ENCODE measurements around the gene HCCS. TPM values are rescaled to one million over a fixed set of nuclear protein-coding genes. Genes with fewer than 3 reads are reported as not detected.

The HCCS gene
- total RNA-seq (2012; rRNA removed), result 17.0 and 17.2 TPM in 2 replicates

- Histone ChIP-seq H3K9me3 (replicated peaks; ENCODE audit: low read length) (no peaks in the 10 kb centered on the region), H3K4me3 (ENCODE audit: low read length) (peak within 1 kb of the TSS; percentile 86)
Measured at GRCh38 chrX:11111037-11111851, at the start of gene HCCS. Gene HCCS (plus strand): TSS chrX:11111332. CDS start chrX:11112061, 729 bp downstream.

GRCh38 chrX:11064276-11064675 lies 46.9 kb upstream of the HCCS start:
- Histone ChIP-seq H3K9me3 (replicated peaks; ENCODE audit: low read length) (no peaks in the 10 kb centered on the region), H3K4me1 (ENCODE audit: control insufficient read depth, insufficient read depth, low read length) (peaks cover 46% of the 10 kb centered on the region), H3K9ac (ENCODE audit: low read depth, low read length) (peak overlapping the region; percentile 33), H3K27me3 (ENCODE audit: control insufficient read depth, insufficient read depth, low read length) (no peaks in the 10 kb centered on the region), H3K4me2 (ENCODE audit: low read length) (peak overlapping the region; percentile 73), H3K4me3 (ENCODE audit: low read length) (no peak overlapping the region), H3K36me3 (ENCODE audit: insufficient read depth, low read length) (no peaks in the 10 kb centered on the region)

More at GRCh38 chrX:11111037-11111851, at the start of gene HCCS:
- peaks cover 21% of the 10 kb centered on the region for H3K4me1 ChIP-seq (ENCODE audit: control insufficient read depth, insufficient read depth, low read length)
- H3K27me3 ChIP-seq (ENCODE audit: control insufficient read depth, insufficient read depth, low read length), result no peaks in the 10 kb centered on the region
- H3K4me2 ChIP-seq (ENCODE audit: low read length), result peak within 1 kb of the TSS; percentile 83
- H3K9ac ChIP-seq (ENCODE audit: low read depth, low read length), result peak within 1 kb of the TSS; percentile 97
- peaks cover 13% of the 10 kb centered on the region for H3K36me3 ChIP-seq (ENCODE audit: insufficient read depth, low read length)

DNA sequence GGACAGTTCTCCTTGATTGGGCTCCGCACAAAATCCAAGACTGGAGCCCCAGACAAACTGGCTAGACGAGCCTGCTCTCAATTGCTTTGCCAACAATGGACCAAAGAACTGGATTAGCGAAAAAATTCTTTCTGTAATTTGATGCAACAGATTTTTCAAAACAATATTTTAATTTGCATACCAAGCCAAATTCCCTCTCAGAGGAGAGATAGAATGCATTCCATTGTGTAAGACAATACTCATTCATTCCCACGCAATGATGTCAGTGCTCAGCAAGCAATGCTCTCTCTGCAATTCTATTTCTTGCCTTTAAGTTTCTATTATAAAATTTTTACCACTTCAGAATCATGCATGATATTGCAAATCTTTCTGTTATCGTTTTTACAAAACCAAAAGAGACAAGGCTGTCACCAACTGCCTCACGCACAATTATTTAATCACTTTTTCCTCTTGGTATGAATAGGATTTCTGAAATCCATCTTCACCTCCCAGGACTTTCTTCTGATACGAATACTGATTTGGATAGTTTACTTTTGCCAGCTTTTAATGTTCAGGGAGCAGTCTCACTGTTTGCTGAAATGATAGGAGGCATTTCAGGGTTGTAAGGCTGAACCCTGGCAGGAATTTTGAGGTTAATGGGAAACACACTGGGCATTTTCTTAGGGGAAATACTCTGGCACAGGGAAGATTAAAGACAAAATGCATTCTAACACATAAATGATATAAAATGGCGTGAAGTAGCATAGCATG lies 46.1 kb upstream of the HCCS start:
- Histone ChIP-seq H3K27me3 (ENCODE audit: control insufficient read depth, insufficient read depth, low read length) (no peaks in the 10 kb centered on the region), H3K9ac (ENCODE audit: low read depth, low read length) (peak overlapping the region; percentile 79), H3K4me2 (ENCODE audit: low read length) (peak overlapping the region; percentile 79), H3K4me3 (ENCODE audit: low read length) (peak overlapping the region; percentile 53), H3K4me1 (ENCODE audit: control insufficient read depth, insufficient read depth, low read length) (peaks cover 40% of the 10 kb centered on the region), H3K36me3 (ENCODE audit: insufficient read depth, low read length) (no peaks in the 10 kb centered on the region), H3K9me3 (replicated peaks; ENCODE audit: low read length) (no peaks in the 10 kb centered on the region)

GRCh38 chrX:11066812-11067211 lies 44.3 kb upstream of the HCCS start:
- Histone ChIP-seq H3K4me1 (ENCODE audit: control insufficient read depth, insufficient read depth, low read length) (peaks cover 26% of the 10 kb centered on the region), H3K4me2 (ENCODE audit: low read length) (no peak overlapping the region), H3K36me3 (ENCODE audit: insufficient read depth, low read length) (no peaks in the 10 kb centered on the region), H3K4me3 (ENCODE audit: low read length) (no peak overlapping the region), H3K27me3 (ENCODE audit: control insufficient read depth, insufficient read depth, low read length) (no peaks in the 10 kb centered on the region), H3K9me3 (replicated peaks; ENCODE audit: low read length) (no peaks in the 10 kb centered on the region), H3K9ac (ENCODE audit: low read depth, low read length) (peak overlapping the region; percentile 24)

DNA sequence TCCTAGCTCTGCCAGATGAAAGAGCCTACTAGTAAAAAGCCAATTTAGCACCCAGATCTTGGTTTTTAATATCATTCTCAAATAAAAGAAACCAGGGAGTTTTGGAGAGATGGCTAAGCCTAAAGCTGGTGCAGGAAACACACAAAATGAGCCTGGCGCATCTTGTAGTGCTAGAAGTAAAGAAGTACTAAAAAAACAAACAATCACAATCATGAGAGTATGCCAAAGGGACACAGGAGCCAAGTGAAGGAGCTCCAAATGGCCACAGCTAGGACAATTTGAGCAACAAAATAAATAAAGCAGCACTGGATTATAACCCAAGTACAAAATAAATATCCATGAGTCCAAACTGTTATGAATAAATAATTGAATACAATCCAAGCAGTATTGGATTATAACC lies 37.8 kb upstream of the HCCS start:
- H3K4me3 ChIP-seq (ENCODE audit: low read length), result no peak overlapping the region
- H3K36me3 ChIP-seq (ENCODE audit: insufficient read depth, low read length), result no peaks in the 10 kb centered on the region
- no peaks in the 10 kb centered on the region for H3K4me1 ChIP-seq (ENCODE audit: control insufficient read depth, insufficient read depth, low read length)
- H3K9me3 ChIP-seq (replicated peaks; ENCODE audit: low read length), result no peaks in the 10 kb centered on the region
- H3K9ac ChIP-seq (ENCODE audit: low read depth, low read length), result no peak overlapping the region
- H3K4me2 ChIP-seq (ENCODE audit: low read length), result no peak overlapping the region
- H3K27me3 ChIP-seq (ENCODE audit: control insufficient read depth, insufficient read depth, low read length), result no peaks in the 10 kb centered on the region

DNA sequence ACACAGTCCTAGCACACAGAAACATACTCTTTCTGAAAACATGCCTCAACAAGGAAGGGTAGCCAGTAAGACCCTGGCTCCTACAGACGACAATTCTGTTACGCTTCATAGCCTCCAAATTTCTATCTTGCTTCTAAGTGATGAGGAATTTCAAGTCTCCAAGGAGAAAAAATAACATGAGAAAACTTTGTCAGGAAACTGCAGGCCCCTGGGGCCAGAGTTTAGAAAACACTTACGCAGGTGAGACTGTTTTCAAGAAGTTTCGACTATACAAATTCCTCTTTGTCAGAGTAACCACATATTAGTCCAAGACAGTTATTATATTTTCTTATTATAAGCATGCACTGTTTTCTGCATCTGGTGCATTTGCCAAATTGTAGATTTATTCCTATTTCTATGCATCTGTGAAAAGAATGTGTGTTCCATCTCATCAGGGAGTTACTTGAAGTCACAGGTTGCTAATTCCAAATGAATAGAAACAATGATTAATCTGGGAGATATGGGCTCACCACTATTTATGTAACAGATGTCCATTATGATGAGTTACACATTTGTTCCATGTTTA lies 30.3 kb upstream of the HCCS start:
- no peaks in the 10 kb centered on the region for H3K36me3 ChIP-seq (ENCODE audit: insufficient read depth, low read length)
- H3K4me1 ChIP-seq (ENCODE audit: control insufficient read depth, insufficient read depth, low read length), result no peaks in the 10 kb centered on the region
- H3K9me3 ChIP-seq (replicated peaks; ENCODE audit: low read length), result no peaks in the 10 kb centered on the region
- H3K9ac ChIP-seq (ENCODE audit: low read depth, low read length), result no peak overlapping the region
- H3K4me2 ChIP-seq (ENCODE audit: low read length), result no peak overlapping the region
- no peak overlapping the region for H3K4me3 ChIP-seq (ENCODE audit: low read length)
- no peaks in the 10 kb centered on the region for H3K27me3 ChIP-seq (ENCODE audit: control insufficient read depth, insufficient read depth, low read length)

- Histone ChIP-seq H3K36me3 (ENCODE audit: insufficient read depth, low read length) (no peaks in the 10 kb centered on the region), H3K9ac (ENCODE audit: low read depth, low read length) (no peak overlapping the region), H3K4me3 (ENCODE audit: low read length) (no peak overlapping the region), H3K4me2 (ENCODE audit: low read length) (no peak overlapping the region), H3K9me3 (replicated peaks; ENCODE audit: low read length) (no peaks in the 10 kb centered on the region), H3K4me1 (ENCODE audit: control insufficient read depth, insufficient read depth, low read length) (no peaks in the 10 kb centered on the region), H3K27me3 (ENCODE audit: control insufficient read depth, insufficient read depth, low read length) (no peaks in the 10 kb centered on the region)
Measured at GRCh38 chrX:11081511-11081910, 29.6 kb upstream of the HCCS start.

DNA sequence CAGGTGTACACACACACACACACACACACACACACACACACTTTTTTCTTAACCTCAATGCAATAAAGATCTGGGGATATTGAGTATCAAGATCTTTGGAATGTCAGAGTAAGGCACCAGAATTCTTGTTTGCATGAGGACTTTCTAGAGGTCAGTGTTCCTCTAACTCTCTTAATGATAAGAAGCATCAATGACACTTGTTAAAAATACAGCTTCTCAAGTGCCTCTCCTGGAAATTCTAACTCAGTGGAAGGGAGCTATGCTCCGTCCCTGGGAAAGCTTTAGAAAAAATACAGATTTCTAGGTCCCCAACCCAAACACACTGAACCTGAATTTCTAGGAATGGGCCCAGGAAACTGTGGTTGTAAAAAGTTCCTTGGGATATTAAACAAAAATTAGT lies 25.8 kb upstream of the HCCS start:
- H3K4me2 ChIP-seq (ENCODE audit: low read length), result no peak overlapping the region
- H3K9me3 ChIP-seq (replicated peaks; ENCODE audit: low read length), result no peaks in the 10 kb centered on the region
- H3K27me3 ChIP-seq (ENCODE audit: control insufficient read depth, insufficient read depth, low read length), result no peaks in the 10 kb centered on the region
- no peaks in the 10 kb centered on the region for H3K36me3 ChIP-seq (ENCODE audit: insufficient read depth, low read length)
- H3K9ac ChIP-seq (ENCODE audit: low read depth, low read length), result no peak overlapping the region
- no peak overlapping the region for H3K4me3 ChIP-seq (ENCODE audit: low read length)
- no peaks in the 10 kb centered on the region for H3K4me1 ChIP-seq (ENCODE audit: control insufficient read depth, insufficient read depth, low read length)

DNA sequence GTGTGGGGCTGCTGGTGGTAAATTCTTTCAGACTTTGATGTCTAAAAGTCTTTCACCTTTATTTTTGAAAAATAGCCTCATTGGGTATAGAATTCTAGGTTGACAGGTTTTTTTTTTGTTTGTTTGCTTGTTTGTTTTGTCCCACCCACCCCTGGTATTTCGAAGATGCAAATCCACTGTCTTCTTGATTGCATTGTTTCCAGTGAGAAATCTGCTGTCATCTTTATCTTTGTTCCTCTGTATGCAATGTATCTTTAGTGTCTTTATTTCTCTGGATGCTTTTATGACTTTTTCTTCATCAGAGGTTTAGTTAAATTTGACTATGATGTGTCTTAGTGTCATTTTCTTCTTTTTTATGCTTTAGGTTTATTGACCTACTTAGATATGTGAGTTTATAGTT lies 21.3 kb upstream of the HCCS start:
- H3K4me3 ChIP-seq (ENCODE audit: low read length), result no peak overlapping the region
- no peak overlapping the region for H3K4me2 ChIP-seq (ENCODE audit: low read length)
- no peak overlapping the region for H3K9ac ChIP-seq (ENCODE audit: low read depth, low read length)
- H3K27me3 ChIP-seq (ENCODE audit: control insufficient read depth, insufficient read depth, low read length), result no peaks in the 10 kb centered on the region
- H3K9me3 ChIP-seq (replicated peaks; ENCODE audit: low read length), result no peaks in the 10 kb centered on the region
- no peaks in the 10 kb centered on the region for H3K36me3 ChIP-seq (ENCODE audit: insufficient read depth, low read length)
- H3K4me1 ChIP-seq (ENCODE audit: control insufficient read depth, insufficient read depth, low read length), result no peaks in the 10 kb centered on the region

- H3K36me3 ChIP-seq (ENCODE audit: insufficient read depth, low read length), result no peaks in the 10 kb centered on the region
- H3K9ac ChIP-seq (ENCODE audit: low read depth, low read length), result no peak overlapping the region
- no peaks in the 10 kb centered on the region for H3K27me3 ChIP-seq (ENCODE audit: control insufficient read depth, insufficient read depth, low read length)
- H3K4me3 ChIP-seq (ENCODE audit: low read length), result no peak overlapping the region
- H3K4me1 ChIP-seq (ENCODE audit: control insufficient read depth, insufficient read depth, low read length), result peaks cover 4% of the 10 kb centered on the region
- H3K4me2 ChIP-seq (ENCODE audit: low read length), result no peak overlapping the region
- no peaks in the 10 kb centered on the region for H3K9me3 ChIP-seq (replicated peaks; ENCODE audit: low read length)
Measured at GRCh38 chrX:11097933-11098332, 13.2 kb upstream of the HCCS start.

GRCh38 chrX:11099465-11099864 lies 11.7 kb upstream of the HCCS start:
- Histone ChIP-seq H3K9ac (ENCODE audit: low read depth, low read length) (no peak overlapping the region), H3K9me3 (replicated peaks; ENCODE audit: low read length) (no peaks in the 10 kb centered on the region), H3K4me2 (ENCODE audit: low read length) (no peak overlapping the region), H3K4me3 (ENCODE audit: low read length) (no peak overlapping the region), H3K27me3 (ENCODE audit: control insufficient read depth, insufficient read depth, low read length) (no peaks in the 10 kb centered on the region), H3K4me1 (ENCODE audit: control insufficient read depth, insufficient read depth, low read length) (peaks cover 4% of the 10 kb centered on the region), H3K36me3 (ENCODE audit: insufficient read depth, low read length) (no peaks in the 10 kb centered on the region)

All from skeletal muscle satellite cell (primary cell).